Suprapubic skin (tissue), 4 donors: Measurements from ENCODE around the gene MPZ.
"Not testable (repeated sequence)": the region's sequence is repeated elsewhere in the genome, so short reads cannot be mapped to it uniquely, and the experiment has no call there.

Source experiments
- CTCF ChIP-seq, 2 donors: fragments of 200-600 bp in 1 of 2; fragments of 450-650 bp in 1 of 2; sonication (generic) in 1 of 2; IDR thresholded peaks; one replicate each; pipeline ENCODE4 v1.5.1; 2016 to 2019; ENCODE audit warnings: antibody characterized with exemption in 2 of 2, mild to moderate bottlenecking in 1 of 2, moderate library complexity in 1 of 2
- EP300 ChIP-seq: sonication (generic); formaldehyde crosslinking; IDR thresholded peaks from one replicate; pipeline ENCODE4 v1.6.1; 2017; ENCODE audit warnings: antibody characterized with exemption
- POLR2A ChIP-seq, 2 donors: fragments of 450-650 bp; IDR thresholded peaks; one replicate each; pipeline ENCODE4 v1.6.1; 2017; ENCODE audit warnings: antibody characterized with exemption in 2 of 2, mild to moderate bottlenecking in 2 of 2, moderate library complexity in 2 of 2
- POLR2AphosphoS5 ChIP-seq, 3 donors: sonication (generic); formaldehyde crosslinking; IDR thresholded peaks; one replicate each; pipeline ENCODE4 v1.6.1; 2017; ENCODE audit warnings: antibody characterized with exemption in 3 of 3

GRCh38 chr1:161257109-161257508, 52.7 kb downstream of the MPZ start:
- TF ChIP-seq CTCF (IDR thresholded peaks at IDR 0.05); EP300; POLR2AphosphoS5 (IDR thresholded peaks at IDR 0.05); POLR2A (IDR thresholded peaks at IDR 0.05): not testable (repeated sequence)
